DND-41 (cell line): ENCODE data around the gene RNF181.
A peak's percentile ranks its signal among the peaks of the same experiment; 100 is the strongest.

ENCODE experiments used
- ATAC-seq: fragments of 200-7000 bp; cut with Tn5 transposase; 3 replicates; pipeline ENCODE4 v1.9.1; 2021; ENCODE audit warnings: low read depth; ENCODE audit not compliant: insufficient read depth
- DNase-seq: peaks from one replicate; pipeline ENCODE4 v3.0.0-alpha.2; 2020
- H2AFZ ChIP-seq: 2 replicates; pipeline ENCODE4 v1.6.0; 2012; ENCODE audit warnings: low read depth, low read length
- H3K27ac ChIP-seq: 2 replicates; pipeline ENCODE4 v1.5.1; 2012; ENCODE audit warnings: low read length, inconsistent platforms
- H3K27me3 ChIP-seq: fragments of 200-600 bp; sonication (generic); 2 replicates; pipeline ENCODE4 v1.6.0; 2012; ENCODE audit warnings: low read length, mild to moderate bottlenecking, inconsistent platforms; ENCODE audit not compliant: insufficient read depth, poor library complexity
- H3K36me3 ChIP-seq: 2 replicates; pipeline ENCODE4 v1.5.1; 2012; ENCODE audit warnings: low read length, inconsistent platforms; ENCODE audit not compliant: insufficient read depth
- H3K4me1 ChIP-seq: 2 replicates; pipeline ENCODE4 v1.5.1; 2012; ENCODE audit warnings: mild to moderate bottlenecking, low read length; ENCODE audit not compliant: insufficient read depth
- H3K4me2 ChIP-seq: 2 replicates; pipeline ENCODE4 v1.6.0; 2012; ENCODE audit warnings: mild to moderate bottlenecking, moderate library complexity, low read length, inconsistent platforms; ENCODE audit not compliant: insufficient read depth
- H3K4me3 ChIP-seq, 2 experiments: fragments of 200-600 bp in 1 of 2; shearing (Covaris generic) in 1 of 2; 2 replicates each; pipeline ENCODE4 v1.5.1; 2012 to 2016; ENCODE audit warnings: inconsistent platforms in 2 of 2, low read length in 2 of 2, mild to moderate bottlenecking in 2 of 2, low read depth in 1 of 2, moderate library complexity in 1 of 2
- H3K79me2 ChIP-seq: 2 replicates; pipeline ENCODE4 v1.6.0; 2012; ENCODE audit warnings: low read length, inconsistent platforms; ENCODE audit not compliant: insufficient read depth
- H3K9ac ChIP-seq: 2 replicates; pipeline ENCODE4 v1.6.0; 2012; ENCODE audit warnings: low read depth, mild to moderate bottlenecking, inconsistent platforms, low read length, moderate library complexity
- H3K9me3 ChIP-seq: 2 replicates; pipeline ENCODE4 v1.5.1; 2012; ENCODE audit warnings: low read length, moderate library complexity, mild to moderate bottlenecking, inconsistent platforms; ENCODE audit not compliant: insufficient read depth, severe bottlenecking
- H4K20me1 ChIP-seq: 2 replicates; pipeline ENCODE4 v1.6.0; 2012; ENCODE audit warnings: low read length; ENCODE audit not compliant: insufficient read depth
- EZH2 ChIP-seq: IDR thresholded peaks from 3 replicates; pipeline ENCODE4 v1.6.1; 2012; ENCODE audit warnings: borderline replicate concordance, low read depth, mild to moderate bottlenecking, moderate library complexity, low read length, inconsistent platforms; ENCODE audit not compliant: severe bottlenecking
- TF ChIP-seq, protein P1 (sequence below): IDR thresholded peaks from 2 replicates; pipeline ENCODE4 v1.5.1; 2012; ENCODE audit warnings: borderline replicate concordance, low read length, moderate library complexity, mild to moderate bottlenecking; ENCODE audit not compliant: poor library complexity, severe bottlenecking; ENCODE audit errors: extremely low read depth

The RNF181 gene

DNA sequence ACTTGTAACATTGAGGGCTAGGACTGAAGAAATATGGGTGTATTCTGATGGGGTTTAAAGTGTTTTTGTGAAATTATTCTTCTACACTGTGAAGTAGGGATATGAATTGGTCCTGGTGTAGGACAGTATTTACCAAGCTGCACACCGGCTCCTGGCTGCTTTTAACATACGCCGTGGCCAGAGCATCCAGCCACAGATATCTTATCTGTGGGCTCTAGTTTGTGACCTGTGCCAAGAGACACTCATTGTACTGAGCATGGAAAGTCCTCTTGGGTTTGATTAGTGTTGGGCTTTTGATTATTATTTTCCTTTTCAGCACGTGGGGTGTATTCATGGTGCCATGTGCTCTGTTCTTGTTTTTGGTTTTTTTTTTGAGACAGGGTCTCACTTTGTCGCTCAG is 28.4 kb downstream of the RNF181 start:
- ATAC-seq = no peak
- Histone ChIP-seq H3K4me2 (no peak overlapping the region), H3K9me3 (no peaks in the 10 kb centered on the region), H3K4me1 (peaks cover 6% of the 10 kb centered on the region), H2AFZ (no peak overlapping the region), H3K79me2 (peaks cover 64% of the 10 kb centered on the region), H3K36me3 (peaks cover 96% of the 10 kb centered on the region), H4K20me1 (peaks cover 23% of the 10 kb centered on the region), H3K4me3 (no peak overlapping the region), H3K27ac (no peak overlapping the region), H3K9ac (no peak overlapping the region), H3K27me3 (no peaks in the 10 kb centered on the region)
- TF ChIP-seq, protein P1, sequence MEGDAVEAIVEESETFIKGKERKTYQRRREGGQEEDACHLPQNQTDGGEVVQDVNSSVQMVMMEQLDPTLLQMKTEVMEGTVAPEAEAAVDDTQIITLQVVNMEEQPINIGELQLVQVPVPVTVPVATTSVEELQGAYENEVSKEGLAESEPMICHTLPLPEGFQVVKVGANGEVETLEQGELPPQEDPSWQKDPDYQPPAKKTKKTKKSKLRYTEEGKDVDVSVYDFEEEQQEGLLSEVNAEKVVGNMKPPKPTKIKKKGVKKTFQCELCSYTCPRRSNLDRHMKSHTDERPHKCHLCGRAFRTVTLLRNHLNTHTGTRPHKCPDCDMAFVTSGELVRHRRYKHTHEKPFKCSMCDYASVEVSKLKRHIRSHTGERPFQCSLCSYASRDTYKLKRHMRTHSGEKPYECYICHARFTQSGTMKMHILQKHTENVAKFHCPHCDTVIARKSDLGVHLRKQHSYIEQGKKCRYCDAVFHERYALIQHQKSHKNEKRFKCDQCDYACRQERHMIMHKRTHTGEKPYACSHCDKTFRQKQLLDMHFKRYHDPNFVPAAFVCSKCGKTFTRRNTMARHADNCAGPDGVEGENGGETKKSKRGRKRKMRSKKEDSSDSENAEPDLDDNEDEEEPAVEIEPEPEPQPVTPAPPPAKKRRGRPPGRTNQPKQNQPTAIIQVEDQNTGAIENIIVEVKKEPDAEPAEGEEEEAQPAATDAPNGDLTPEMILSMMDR = no peak
- TF ChIP-seq EZH2 = no peak
- DNase-seq = no peak

DNA sequence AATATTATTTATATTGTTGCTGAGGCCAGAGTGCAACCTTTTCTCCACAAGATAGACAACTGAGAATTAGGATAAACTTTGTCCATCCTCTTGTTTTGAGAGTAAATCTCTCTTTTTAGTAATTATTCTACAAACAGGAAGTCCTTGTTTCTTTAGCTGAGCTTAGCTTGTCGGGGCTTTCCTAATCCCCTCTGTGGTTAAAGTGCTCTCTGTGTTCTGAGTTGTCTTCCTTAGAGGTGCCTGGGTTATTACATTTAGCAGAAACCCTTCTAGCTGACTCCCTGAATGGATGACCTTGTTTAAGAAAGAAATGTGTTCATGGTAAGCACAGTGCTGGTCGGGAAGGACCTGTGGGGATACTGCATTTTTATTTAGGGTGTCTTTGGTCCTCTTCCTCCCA is 33.1 kb downstream of the RNF181 start:
- DNase-seq (no peak), ATAC-seq (0 out of 3 replicates have a peak, but pooled peaks have one; percentile 40)
- H3K4me3 ChIP-seq = no peak overlapping the region
- H3K27ac ChIP-seq = no peak overlapping the region
- H3K4me1 ChIP-seq = no peaks in the 10 kb centered on the region
- peaks cover 94% of the 10 kb centered on the region for H3K36me3 ChIP-seq
- H4K20me1 ChIP-seq = peaks cover 14% of the 10 kb centered on the region
- H3K79me2 ChIP-seq = peaks cover 54% of the 10 kb centered on the region
- H3K9me3 ChIP-seq = no peaks in the 10 kb centered on the region
- TF ChIP-seq EZH2 = no peak
- TF ChIP-seq, protein P1 = no peak
- no peaks in the 10 kb centered on the region for H3K27me3 ChIP-seq
- no peak overlapping the region for H3K4me2 ChIP-seq
- H2AFZ ChIP-seq = no peak overlapping the region
- H3K9ac ChIP-seq = no peak overlapping the region

DNA sequence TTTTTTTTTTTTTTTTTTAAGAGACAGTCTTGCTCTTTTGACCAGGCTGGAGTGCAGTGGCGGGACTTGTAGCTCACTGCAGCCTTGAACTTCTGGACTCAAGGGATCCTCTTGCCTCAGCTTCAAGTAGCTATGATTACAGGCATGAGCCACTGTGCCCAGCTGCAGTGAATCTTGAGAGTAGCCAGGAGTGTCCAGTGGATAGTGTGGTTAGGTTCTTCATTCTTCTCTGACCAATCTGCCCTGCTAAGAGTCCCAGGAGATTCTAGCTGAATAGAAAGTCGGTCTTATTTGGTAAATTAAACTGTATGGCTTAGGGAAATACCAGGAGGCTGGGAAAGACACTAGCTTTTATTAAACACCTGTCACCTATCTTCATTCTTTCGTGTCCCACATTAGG is 35.8 kb downstream of the RNF181 start:
- Histone ChIP-seq H3K4me1 (no peaks in the 10 kb centered on the region), H3K4me3 (no peak overlapping the region), H3K79me2 (peaks cover 39% of the 10 kb centered on the region), H3K9ac (no peak overlapping the region), H3K36me3 (peaks cover 92% of the 10 kb centered on the region), H3K27ac (no peak overlapping the region), H2AFZ (no peak overlapping the region), H3K4me2 (no peak overlapping the region), H3K9me3 (no peaks in the 10 kb centered on the region), H3K27me3 (no peaks in the 10 kb centered on the region), H4K20me1 (peaks cover 17% of the 10 kb centered on the region)
- no peak for TF ChIP-seq EZH2
- TF ChIP-seq, protein P1 = no peak
- ATAC-seq = 0 out of 3 replicates have a peak, but pooled peaks have one; percentile 3
- no peak for DNase-seq

DNA sequence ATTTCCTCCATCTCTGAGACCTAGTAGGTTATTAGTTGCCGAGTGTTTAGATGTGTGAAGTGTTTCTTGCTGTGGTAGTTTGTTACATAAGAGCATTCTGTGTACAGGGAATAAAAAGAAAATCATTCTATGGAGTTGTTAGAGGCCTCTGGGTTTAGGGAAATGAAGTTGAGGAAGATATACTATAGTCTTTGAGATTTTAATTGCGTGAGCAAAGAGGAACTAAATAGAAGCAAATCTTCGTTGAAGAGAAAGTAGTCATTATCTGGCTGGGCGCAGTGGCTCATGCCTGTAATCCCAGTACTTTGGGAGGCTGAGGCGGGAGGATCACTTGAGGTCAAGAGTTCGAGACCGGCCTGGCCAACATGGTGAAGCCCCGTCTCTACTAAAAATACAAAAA is 39.5 kb downstream of the RNF181 start:
- no peak overlapping the region for H2AFZ ChIP-seq
- H3K9ac ChIP-seq = no peak overlapping the region
- TF ChIP-seq EZH2 = no peak
- TF ChIP-seq, protein P1 = no peak
- H3K4me1 ChIP-seq = no peaks in the 10 kb centered on the region
- DNase-seq (no peak), ATAC-seq (no peak)
- peaks cover 30% of the 10 kb centered on the region for H3K79me2 ChIP-seq
- peaks cover 22% of the 10 kb centered on the region for H4K20me1 ChIP-seq
- no peak overlapping the region for H3K4me2 ChIP-seq
- no peaks in the 10 kb centered on the region for H3K9me3 ChIP-seq
- no peaks in the 10 kb centered on the region for H3K27me3 ChIP-seq
- peaks cover 94% of the 10 kb centered on the region for H3K36me3 ChIP-seq
- no peak overlapping the region for H3K27ac ChIP-seq
- H3K4me3 ChIP-seq = no peak overlapping the region
